ENCODE data around the gene ABCC8. TPM values are rescaled to one million over a fixed set of nuclear protein-coding genes. Genes with fewer than 3 reads are reported as not detected.

Gene ABCC8
- 9.8 TPM for total RNA-seq

GRCh38 chr11:17476317-17477083 lies at the start of gene ABCC8:
Gene ABCC8 (minus strand): TSS chr11:17476845. CDS start chr11:17476776, 69 bp downstream.
- peak; percentile 15 for DNase-seq

- no peak for DNase-seq
These were observed 49.7 kb upstream of the ABCC8 start for GRCh38 chr11:17526326-17526725.

GRCh38 chr11:17525570-17525969 lies 48.9 kb upstream of the ABCC8 start:
- DNase-seq: no peak

- DNase-seq: no peak
These were observed 47.6 kb upstream of the ABCC8 start for GRCh38 chr11:17524221-17524620.

GRCh38 chr11:17522655-17523054 lies 46.0 kb upstream of the ABCC8 start:
- no peak for DNase-seq

- DNase-seq: no peak
These were observed 44.7 kb upstream of the ABCC8 start for GRCh38 chr11:17521106-17521900.

GRCh38 chr11:17519061-17519885 lies 42.6 kb upstream of the ABCC8 start:
- no peak for DNase-seq

- no peak for DNase-seq
These were observed 41.7 kb upstream of the ABCC8 start for GRCh38 chr11:17518366-17518765.

GRCh38 chr11:17517186-17517585 lies 40.5 kb upstream of the ABCC8 start:
- DNase-seq: no peak

GRCh38 chr11:17516551-17517150 lies 40.0 kb upstream of the ABCC8 start:
- DNase-seq: peak; percentile 47

GRCh38 chr11:17515443-17516176 lies 39.0 kb upstream of the ABCC8 start:
- DNase-seq: no peak

- no peak for DNase-seq
These were observed 37.8 kb upstream of the ABCC8 start for GRCh38 chr11:17514476-17514875.

- DNase-seq: no peak
These were observed 37.2 kb upstream of the ABCC8 start for GRCh38 chr11:17513853-17514252.

GRCh38 chr11:17512101-17512500 lies 35.5 kb upstream of the ABCC8 start:
- DNase-seq: no peak

- DNase-seq: no peak
These were observed 34.9 kb upstream of the ABCC8 start for GRCh38 chr11:17511571-17511970.

GRCh38 chr11:17510507-17511206 lies 34.0 kb upstream of the ABCC8 start:
- DNase-seq: no peak

GRCh38 chr11:17508791-17509190 lies 32.1 kb upstream of the ABCC8 start:
- DNase-seq: no peak

- no peak for DNase-seq
These were observed 31.7 kb upstream of the ABCC8 start for GRCh38 chr11:17508306-17508705.

- no peak for DNase-seq
These were observed 31.1 kb upstream of the ABCC8 start for GRCh38 chr11:17507773-17508172.

- no peak for DNase-seq
These were observed 30.3 kb upstream of the ABCC8 start for GRCh38 chr11:17506942-17507341.

- no peak for DNase-seq
These were observed 29.7 kb upstream of the ABCC8 start for GRCh38 chr11:17506314-17506713.
